Measurements from ENCODE around the gene GULP1. TPM values are rescaled to one million over a fixed set of nuclear protein-coding genes. Genes with fewer than 3 reads are reported as not detected.

The GULP1 gene
- total RNA-seq, 1 experiment from 2014 or later = 18.5 TPM

- DNase-seq (ENCODE audit: low read depth) = no peak
Measured at GRCh38 chr2:188367164-188367563, 75.5 kb downstream of the GULP1 start.

GRCh38 chr2:188369365-188369764 is 77.7 kb downstream of the GULP1 start:
- peak; percentile 63 for DNase-seq (ENCODE audit: low read depth)

- no peak for DNase-seq (ENCODE audit: low read depth)
Measured at GRCh38 chr2:188378371-188378950, 86.8 kb downstream of the GULP1 start.

- DNase-seq (ENCODE audit: low read depth) = no peak
Measured at GRCh38 chr2:188379748-188380147, 88.1 kb downstream of the GULP1 start.

- DNase-seq (ENCODE audit: low read depth) = no peak
Measured at GRCh38 chr2:188380280-188380679, 88.6 kb downstream of the GULP1 start.

- peak; percentile 73 for DNase-seq (ENCODE audit: low read depth)
Measured at GRCh38 chr2:188381614-188382013, 89.9 kb downstream of the GULP1 start.

GRCh38 chr2:188382107-188382506 is 90.4 kb downstream of the GULP1 start:
- DNase-seq (ENCODE audit: low read depth) = no peak

GRCh38 chr2:188383158-188383557 is 91.5 kb downstream of the GULP1 start:
- DNase-seq (ENCODE audit: low read depth) = no peak

- DNase-seq (ENCODE audit: low read depth) = no peak
Measured at GRCh38 chr2:188385857-188386256, 94.2 kb downstream of the GULP1 start.

GRCh38 chr2:188388831-188389230 is 97.2 kb downstream of the GULP1 start:
- DNase-seq (ENCODE audit: low read depth) = no peak

GRCh38 chr2:188391354-188391753 is 99.7 kb downstream of the GULP1 start:
- DNase-seq (ENCODE audit: low read depth) = no peak

- no peak for DNase-seq (ENCODE audit: low read depth)
Measured at GRCh38 chr2:188394931-188395472, 103.3 kb downstream of the GULP1 start.

- no peak for DNase-seq (ENCODE audit: low read depth)
Measured at GRCh38 chr2:188395903-188396689, 104.4 kb downstream of the GULP1 start.

- peak; percentile 66 for DNase-seq (ENCODE audit: low read depth)
Measured at GRCh38 chr2:188399159-188399558, 107.5 kb downstream of the GULP1 start.

GRCh38 chr2:188403676-188404075 is 112.0 kb downstream of the GULP1 start:
- DNase-seq (ENCODE audit: low read depth) = no peak

- peak; percentile 34 for DNase-seq (ENCODE audit: low read depth)
Measured at GRCh38 chr2:188404341-188405004, 112.8 kb downstream of the GULP1 start.

GRCh38 chr2:188406414-188406813 is 114.7 kb downstream of the GULP1 start:
- DNase-seq (ENCODE audit: low read depth) = no peak

GRCh38 chr2:188410504-188411235 is 119.0 kb downstream of the GULP1 start:
- peak; percentile 60 for DNase-seq (ENCODE audit: low read depth)

- peak; percentile 19 for DNase-seq (ENCODE audit: low read depth)
Measured at GRCh38 chr2:188412190-188412589, 120.5 kb downstream of the GULP1 start.

GRCh38 chr2:188414411-188414810 is 122.7 kb downstream of the GULP1 start:
- no peak for DNase-seq (ENCODE audit: low read depth)
